HepG2 (cell line): Measurements from ENCODE around the gene FXYD6. TPM values are rescaled to one million over a fixed set of nuclear protein-coding genes. Genes with fewer than 3 reads are reported as not detected.

Experiments used
- ATF1 ChIP-seq: IDR thresholded peaks from 2 replicates; pipeline ENCODE4 v1.6.1; 2016; ENCODE audit warnings: mild to moderate bottlenecking, control low read depth
- EED ChIP-seq: sonication (generic); formaldehyde crosslinking; IDR thresholded peaks from 2 replicates; pipeline ENCODE4 v1.5.0; 2020; ENCODE audit warnings: mild to moderate bottlenecking, missing genetic modification reagents
- ERF ChIP-seq: IDR thresholded peaks from 2 replicates; pipeline ENCODE4 v1.6.1; 2018; ENCODE audit warnings: missing biosample characterization, missing genetic modification reagents
- FOXK1 ChIP-seq: sonication (generic); formaldehyde crosslinking; IDR thresholded peaks from 2 replicates; pipeline ENCODE4 v1.4.0; 2020; ENCODE audit warnings: low read depth, missing genetic modification reagents, borderline replicate concordance
- HOXA5 ChIP-seq: sonication (generic); formaldehyde crosslinking; IDR thresholded peaks from 2 replicates; pipeline ENCODE4 v1.4.0; 2020; ENCODE audit warnings: missing genetic modification reagents
- MED8 ChIP-seq: sonication (generic); formaldehyde crosslinking; IDR thresholded peaks from 2 replicates; pipeline ENCODE4 v1.8.1; 2023; ENCODE audit warnings: mild to moderate bottlenecking, missing genetic modification reagents; ENCODE audit not compliant: insufficient replicate concordance
- PHF21A ChIP-seq: sonication (generic); formaldehyde crosslinking; IDR thresholded peaks from 2 replicates; pipeline ENCODE4 v1.5.0; 2020; ENCODE audit warnings: mild to moderate bottlenecking, missing genetic modification reagents
- SRY ChIP-seq: sonication (generic); formaldehyde crosslinking; IDR thresholded peaks from 2 replicates; pipeline ENCODE4 v1.8.0; 2022; ENCODE audit warnings: mild to moderate bottlenecking, missing genetic modification reagents
- THAP9 ChIP-seq: sonication (generic); formaldehyde crosslinking; IDR thresholded peaks from 2 replicates; pipeline ENCODE4; 2020; ENCODE audit warnings: missing genetic modification reagents, mild to moderate bottlenecking, borderline replicate concordance
- USF2 ChIP-seq, 2 experiments: sonication (generic) in 1 of 2; formaldehyde crosslinking in 1 of 2; IDR thresholded peaks; 2 replicates each; pipeline versions ENCODE4 v1.5.1 to v1.6.1; 2011 to 2020; ENCODE audit warnings: borderline replicate concordance in 1 of 2, low read depth in 1 of 2, low read length in 1 of 2, mild to moderate bottlenecking in 1 of 2, missing genetic modification reagents in 1 of 2, moderate library complexity in 1 of 2
- XBP1 ChIP-seq: sonication (generic); formaldehyde crosslinking; IDR thresholded peaks from 2 replicates; pipeline ENCODE4 v1.5.0; 2020; ENCODE audit warnings: missing genetic modification reagents
- ZBTB38 ChIP-seq: sonication (generic); formaldehyde crosslinking; IDR thresholded peaks from 2 replicates; pipeline ENCODE4 v1.5.1; 2020; ENCODE audit warnings: mild to moderate bottlenecking, missing genetic modification reagents
- ZFP36 ChIP-seq: fragments of 150-350 bp; IDR thresholded peaks from 2 replicates; pipeline ENCODE4 v1.6.1; 2018; ENCODE audit warnings: borderline replicate concordance, low read length, low read depth; ENCODE audit not compliant: partially characterized antibody
- ZFP37 ChIP-seq: sonication (generic); formaldehyde crosslinking; IDR thresholded peaks from 2 replicates; pipeline ENCODE4 v1.4.0; 2020; ENCODE audit warnings: missing genetic modification reagents, borderline replicate concordance
- ZNF432 ChIP-seq: sonication (generic); formaldehyde crosslinking; IDR thresholded peaks from 2 replicates; pipeline ENCODE4 v1.5.0; 2020; ENCODE audit warnings: missing genetic modification reagents, mild to moderate bottlenecking, borderline replicate concordance
- ZNF441 ChIP-seq: sonication (generic); formaldehyde crosslinking; IDR thresholded peaks from 2 replicates; pipeline ENCODE4 v1.7.0; 2021; ENCODE audit warnings: missing genetic modification reagents, borderline replicate concordance
- ZNF460 ChIP-seq: sonication (generic); formaldehyde crosslinking; IDR thresholded peaks from 2 replicates; pipeline ENCODE4 v1.5.1; 2020; ENCODE audit warnings: missing genetic modification reagents, mild to moderate bottlenecking, borderline replicate concordance
- ZNF496 ChIP-seq: sonication (generic); formaldehyde crosslinking; IDR thresholded peaks from 2 replicates; pipeline ENCODE4 v1.8.1; 2023; ENCODE audit warnings: mild to moderate bottlenecking, moderate library complexity, missing genetic modification reagents; ENCODE audit not compliant: insufficient replicate concordance
- ZNF589 ChIP-seq: sonication (generic); formaldehyde crosslinking; conservative IDR thresholded peaks from 2 replicates; pipeline ENCODE4 v1.8.0; 2022; ENCODE audit warnings: mild to moderate bottlenecking, moderate library complexity, missing genetic modification reagents
- ZNF710 ChIP-seq: sonication (generic); formaldehyde crosslinking; IDR thresholded peaks from 2 replicates; pipeline ENCODE4 v1.5.0; 2020; ENCODE audit warnings: mild to moderate bottlenecking, missing genetic modification reagents, borderline replicate concordance
- ZSCAN5A ChIP-seq: sonication (generic); formaldehyde crosslinking; IDR thresholded peaks from 2 replicates; pipeline ENCODE4 v1.8.0; 2022; ENCODE audit warnings: mild to moderate bottlenecking, missing genetic modification reagents, borderline replicate concordance
- polyA plus RNA-seq, 8 experiments: library from polyadenylated mRNA; depleted of rRNA in 3 of 8; stranded (reverse) in 7 of 8; unstranded in 1 of 8; fragments of >200 nt; fragmentation: Illumina TruSeq in 4 of 8; extraction: Trizol in 4 of 8; gene quantifications; 2 replicates each; pipeline versions ENCODE4 v1.2.1 to v1.2.3, GENCODE V29; 2011 to 2016; ENCODE audit warnings: low read depth in 4 of 8, missing spikeins in 1 of 8, mixed read lengths in 1 of 8; ENCODE audit not compliant: insufficient read depth in 1 of 8
- total RNA-seq, 5 experiments: library from RNA; depleted of rRNA; stranded (reverse); fragments of >200 nt; fragmentation: Illumina TruSeq; extraction: Trizol; gene quantifications; 2 replicates each; pipeline ENCODE4 v1.2.3, GENCODE V29; 2016; ENCODE audit warnings: low read depth in 1 of 5

FXYD6 gene
- total and polyA plus RNA-seq, 2 of the 13 experiments (the other 11 are each of a cell fraction or from before 2014, with no cell fraction given): not detected

GRCh38 chr11:117817368-117818040 is 59.0 kb downstream of the FXYD6 start (continued):
- TF ChIP-seq ZNF460 (CRISPR knock-in tag) (no peak), THAP9 (CRISPR knock-in tag) (no peak), EED (CRISPR knock-in tag) (no peak), ATF1 (no peak), ZNF589 (CRISPR knock-in tag) (no peak), USF2 (IDR thresholded peaks at IDR 0.05; ENCODE audit: low read depth, low read length) (no peak), USF2 (CRISPR knock-in tag; IDR thresholded peaks at IDR 0.05; ENCODE audit: borderline replicate concordance) (peak; percentile 23; the same call in 1 of the 2 replicates), ERF (CRISPR knock-in tag) (0 out of 2 replicates have a peak, but pooled peaks have one; percentile 26), ZNF496 (CRISPR knock-in tag) (no peak), PHF21A (CRISPR knock-in tag) (peak; percentile 40; the same call in 1 of the 2 replicates), ZNF441 (CRISPR knock-in tag) (no peak), ZFP36 (no peak), XBP1 (CRISPR knock-in tag) (no peak), ZNF432 (CRISPR knock-in tag) (no peak), ZSCAN5A (no peak), MED8 (CRISPR knock-in tag) (no peak), HOXA5 (CRISPR knock-in tag) (no peak), SRY (CRISPR knock-in tag) (no peak), ZBTB38 (CRISPR knock-in tag) (no peak), ZNF710 (CRISPR knock-in tag) (no peak), ZFP37 (CRISPR knock-in tag) (no peak), FOXK1 (CRISPR knock-in tag) (peak; percentile 28; the same call in 1 of the 2 replicates)
